AG04449 (cell line): Measurements from ENCODE around the gene GNAI2.

ENCODE experiments used
- CTCF ChIA-PET: fragments of 350-600 bp; formaldehyde crosslinking; extraction: SDS; loops from one replicate; lab custom pipeline; 2021; ENCODE audit warnings: antibody characterized with exemption; lab: Yijun Ruan, JAX
- POLR2A ChIA-PET: fragments of 400-600, 350-600 bp; formaldehyde crosslinking; extraction: SDS; loops from one replicate; lab custom pipeline; 2020; ENCODE audit warnings: antibody characterized with exemption, inconsistent platforms; lab: Yijun Ruan, JAX
- DNase-seq: peaks from one replicate; pipeline ENCODE4 v3.0.0-alpha.2; 2010; ENCODE audit warnings: low read depth, low spot score
- H3K4me3 ChIP-seq: 2 replicates; pipeline ENCODE4 v1.5.1; 2011; ENCODE audit warnings: low read depth, mild to moderate bottlenecking, control low read depth, low read length
- TF ChIP-seq, protein P1 (sequence below): IDR thresholded peaks from one replicate; pipeline ENCODE4 v1.5.1; 2011; ENCODE audit warnings: mild to moderate bottlenecking, moderate library complexity, low read length, control low read depth, inconsistent platforms; ENCODE audit not compliant: insufficient read depth; ENCODE audit errors: missing control alignments

GNAI2 gene

DNA sequence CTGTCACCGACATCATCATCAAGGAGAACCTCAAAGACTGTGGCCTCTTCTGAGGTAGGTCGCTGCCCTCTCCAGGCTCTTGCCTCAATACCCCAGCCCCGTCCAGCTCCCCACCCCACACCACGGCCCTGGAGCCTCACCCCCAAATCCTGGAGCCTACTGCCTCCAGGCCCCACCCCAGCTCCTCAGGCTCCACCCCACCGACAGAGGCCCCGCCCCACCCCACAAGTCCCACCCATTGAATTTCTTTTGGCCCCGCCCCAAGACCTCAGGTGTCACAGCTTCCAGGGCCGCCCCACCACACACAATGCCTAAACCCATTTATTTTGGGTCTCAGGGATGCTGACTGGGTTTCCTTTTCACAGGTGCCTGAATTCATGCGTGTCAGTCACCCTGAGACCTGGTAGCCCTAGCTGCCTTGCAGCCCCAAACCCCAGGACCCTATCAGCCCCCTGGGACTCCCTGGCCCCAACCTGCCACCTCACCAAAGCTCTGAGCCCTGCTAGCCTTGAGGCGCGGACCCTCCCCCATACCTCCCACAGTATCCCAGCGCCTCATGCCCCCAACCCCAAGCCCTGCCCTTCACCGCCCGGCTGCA lies 41.0 kb upstream of the GNAI2 start:
- CTCF ChIA-PET = interaction anchor here (0.7 to 21.6 kb wide), 23 partner anchors 20 to 154 kb away, joined by 3 to 1029 read pairs (median 7); partner anchors contain the start of genes GNAI2, HYAL2, HYAL3 and IFRD2
- TF ChIP-seq, protein P1, sequence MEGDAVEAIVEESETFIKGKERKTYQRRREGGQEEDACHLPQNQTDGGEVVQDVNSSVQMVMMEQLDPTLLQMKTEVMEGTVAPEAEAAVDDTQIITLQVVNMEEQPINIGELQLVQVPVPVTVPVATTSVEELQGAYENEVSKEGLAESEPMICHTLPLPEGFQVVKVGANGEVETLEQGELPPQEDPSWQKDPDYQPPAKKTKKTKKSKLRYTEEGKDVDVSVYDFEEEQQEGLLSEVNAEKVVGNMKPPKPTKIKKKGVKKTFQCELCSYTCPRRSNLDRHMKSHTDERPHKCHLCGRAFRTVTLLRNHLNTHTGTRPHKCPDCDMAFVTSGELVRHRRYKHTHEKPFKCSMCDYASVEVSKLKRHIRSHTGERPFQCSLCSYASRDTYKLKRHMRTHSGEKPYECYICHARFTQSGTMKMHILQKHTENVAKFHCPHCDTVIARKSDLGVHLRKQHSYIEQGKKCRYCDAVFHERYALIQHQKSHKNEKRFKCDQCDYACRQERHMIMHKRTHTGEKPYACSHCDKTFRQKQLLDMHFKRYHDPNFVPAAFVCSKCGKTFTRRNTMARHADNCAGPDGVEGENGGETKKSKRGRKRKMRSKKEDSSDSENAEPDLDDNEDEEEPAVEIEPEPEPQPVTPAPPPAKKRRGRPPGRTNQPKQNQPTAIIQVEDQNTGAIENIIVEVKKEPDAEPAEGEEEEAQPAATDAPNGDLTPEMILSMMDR = no peak
- H3K4me3 ChIP-seq = peak overlapping the region; percentile 18; the same call in 1 of the 2 replicates
- POLR2A ChIA-PET = no interaction called here
- DNase-seq = no peak

DNA sequence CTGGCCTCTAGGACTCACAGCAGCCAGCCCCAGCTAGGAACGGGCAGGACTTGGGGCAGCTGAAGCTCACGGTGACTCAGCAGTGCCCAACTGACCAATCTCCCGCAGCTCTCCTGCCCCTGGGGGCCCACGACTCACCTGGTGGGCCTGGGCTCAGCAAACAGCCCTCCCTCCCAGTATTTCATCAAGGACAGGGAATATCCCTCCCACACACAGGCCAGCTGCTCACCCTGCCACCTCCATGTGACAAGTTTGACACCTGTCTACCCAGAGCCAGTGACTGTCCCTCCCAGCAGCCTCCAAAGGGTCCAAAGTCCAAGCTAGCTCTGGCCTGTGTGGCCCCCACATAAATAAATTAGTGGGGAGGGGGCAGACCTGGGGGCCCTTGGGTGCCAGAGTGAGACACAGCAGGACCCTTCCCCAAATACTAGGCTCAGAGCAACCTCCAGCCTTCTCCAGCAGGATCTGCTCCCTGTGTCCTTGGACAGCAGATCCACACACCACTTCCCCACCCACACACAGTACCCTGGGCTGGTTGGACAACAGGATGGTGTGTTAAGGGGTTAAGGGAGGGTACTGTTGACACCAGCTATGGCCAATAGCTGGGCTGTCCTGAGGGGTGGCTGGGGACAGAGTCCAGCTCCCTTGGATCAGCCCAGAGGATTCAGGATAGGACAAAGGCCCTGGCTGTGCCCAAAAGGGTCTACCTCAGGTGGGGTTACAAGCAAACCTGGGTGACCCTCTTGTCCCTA lies 40.3 kb upstream of the GNAI2 start:
- DNase-seq = no peak
- TF ChIP-seq, protein P1 = no peak
- ChIA-PET POLR2A (no interaction called here), CTCF (interaction anchor here (0.9 to 21.6 kb wide), 15 partner anchors 20 to 132 kb away, joined by 3 to 1029 read pairs (median 29); partner anchors contain the start of genes GNAI2, HYAL2, HYAL3 and IFRD2)
- no peak overlapping the region for H3K4me3 ChIP-seq

DNA sequence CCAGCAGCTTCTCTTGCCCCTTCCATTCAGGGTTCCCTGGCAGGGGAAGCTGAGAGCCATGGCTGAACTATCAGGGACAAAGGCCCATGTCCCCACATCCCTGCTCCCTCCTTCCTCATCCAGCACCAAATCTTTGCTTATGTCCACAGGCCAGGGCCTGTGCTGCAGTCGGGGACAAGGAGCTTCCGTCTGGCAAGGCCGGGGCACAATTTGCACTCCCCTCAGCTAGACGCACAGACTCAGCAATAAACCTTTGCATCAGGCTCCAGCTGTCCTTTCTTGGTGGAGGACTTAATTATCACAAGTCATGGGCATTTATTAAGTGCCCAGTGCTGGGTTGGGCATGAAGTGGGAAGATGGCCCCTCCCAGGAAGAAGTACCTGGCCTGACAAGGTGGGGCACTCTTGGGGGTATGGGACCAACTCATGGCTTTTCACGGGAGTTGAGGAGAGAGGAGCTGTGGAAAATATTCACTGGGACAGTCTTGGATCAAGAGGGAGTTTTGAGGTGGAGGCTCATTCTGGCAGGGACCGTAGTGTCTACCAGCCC lies 39.7 kb upstream of the GNAI2 start:
- DNase-seq = no peak
- no peak overlapping the region for H3K4me3 ChIP-seq
- TF ChIP-seq, protein P1 = no peak
- POLR2A ChIA-PET = no interaction called here
- CTCF ChIA-PET = interaction anchor here (1.0 to 21.6 kb wide), 9 partner anchors 19 to 131 kb away, joined by 4 to 1029 read pairs (median 125); partner anchors contain the start of genes GNAI2, HYAL2, LSMEM2 and SEMA3B

DNA sequence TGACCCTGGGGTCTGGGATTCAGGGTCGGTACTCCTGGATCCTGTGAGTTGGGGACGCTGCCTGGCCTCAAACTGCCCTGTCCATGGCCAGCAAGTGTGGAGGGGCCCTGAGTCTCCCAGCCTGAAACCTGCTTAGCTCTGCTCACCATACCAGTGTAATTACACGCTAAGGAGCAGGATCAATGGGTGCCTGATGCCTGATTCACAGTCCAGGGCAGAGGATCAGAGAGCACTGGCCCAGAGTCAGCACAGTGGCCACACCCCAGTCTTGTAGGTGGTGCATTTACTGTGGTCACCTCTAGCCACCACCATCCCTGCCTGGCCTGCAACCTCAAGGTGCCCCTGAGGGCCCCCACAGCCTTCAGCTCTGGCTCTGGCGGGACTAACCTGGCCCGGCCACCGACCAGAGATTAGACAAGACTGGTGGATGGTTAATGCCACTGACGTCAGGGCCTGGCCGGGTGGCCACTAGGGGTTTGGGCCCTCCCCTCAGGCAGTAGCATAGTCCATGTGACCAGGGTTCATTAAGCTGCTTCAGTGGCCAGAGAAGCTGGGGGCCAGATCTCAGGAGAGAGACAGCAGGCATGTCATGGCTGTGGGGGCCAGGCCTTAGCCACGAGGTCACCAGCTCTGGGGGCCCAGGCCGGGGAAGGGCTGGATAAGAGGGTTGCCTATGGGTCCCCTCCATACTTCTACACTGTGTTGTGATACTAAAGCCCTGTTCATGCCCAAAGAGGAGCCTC lies 34.3 kb upstream of the GNAI2 start:
- no peak overlapping the region for H3K4me3 ChIP-seq
- ChIA-PET CTCF (interaction anchor here (1.1 to 33.1 kb wide), 7 partner anchors 13 to 81 kb away, joined by 3 to 1029 read pairs (median 7); partner anchors contain the start of gene GNAT1), POLR2A (no interaction called here)
- TF ChIP-seq, protein P1 = no peak
- DNase-seq = no peak

DNA sequence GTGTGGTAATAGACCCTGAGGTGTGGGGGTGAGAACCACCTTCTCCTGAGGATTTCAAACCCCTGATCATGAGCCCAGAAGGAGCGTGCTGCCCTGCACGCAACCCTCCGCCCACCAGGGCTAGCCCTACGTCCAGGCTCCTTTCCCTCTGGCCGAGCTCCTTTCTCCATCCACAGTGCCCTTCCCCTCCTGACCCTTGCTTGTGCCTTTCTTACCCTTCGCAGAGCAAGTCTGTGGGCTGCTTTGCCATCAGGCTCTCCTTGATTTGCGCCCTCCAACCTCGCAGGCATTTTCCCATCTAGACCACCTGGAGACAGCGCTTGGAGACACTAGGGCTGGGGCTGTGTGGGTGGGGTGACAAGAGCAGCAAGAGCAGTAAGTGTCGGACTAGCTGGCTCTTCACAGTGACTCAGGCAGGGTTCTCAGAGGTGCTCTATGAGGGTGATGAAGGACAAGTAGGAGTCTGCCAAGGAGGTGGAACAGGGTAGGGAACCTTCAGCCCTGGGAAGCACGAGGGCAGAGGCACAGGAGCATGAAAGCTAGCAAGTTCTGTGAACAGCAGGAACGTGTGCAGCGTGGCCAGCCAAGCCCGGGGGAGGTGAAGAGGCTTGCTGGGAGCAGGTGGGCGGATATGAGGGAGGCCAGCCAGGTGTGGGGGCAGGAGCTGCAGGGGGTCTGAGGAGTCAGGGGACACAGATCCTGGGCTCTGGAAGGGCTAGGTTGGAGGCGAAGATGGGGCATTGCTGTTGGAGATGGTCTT lies 33.5 kb upstream of the GNAI2 start:
- TF ChIP-seq, protein P1 = no peak
- DNase-seq = no peak
- POLR2A ChIA-PET = no interaction called here
- CTCF ChIA-PET = interaction anchor here (0.9 to 33.1 kb wide), 9 partner anchors 9 to 82 kb away, joined by 3 to 1029 read pairs (median 6); partner anchors contain the start of gene GNAT1
- no peak overlapping the region for H3K4me3 ChIP-seq
